Neutrophil (primary cell): ENCODE measurements around the gene TAT.

Experiments
- H3K27ac ChIP-seq: fragments of 200-600 bp; sonication (generic); 2 replicates; pipeline ENCODE4 v1.5.1; 2016; ENCODE audit warnings: mild to moderate bottlenecking, moderate library complexity
- H3K27me3 ChIP-seq: fragments of 200-600 bp; sonication (generic); 2 replicates; pipeline ENCODE4 v1.6.0; 2016; ENCODE audit warnings: mild to moderate bottlenecking
- H3K36me3 ChIP-seq: fragments of 200-600 bp; sonication (generic); 2 replicates; pipeline ENCODE4 v1.5.1; 2017
- H3K4me1 ChIP-seq, 2 experiments: fragments of 200-600 bp in 1 of 2; sonication (generic) in 1 of 2; 1 replicate in 1 of 2; 2 replicates in 1 of 2; pipeline versions ENCODE4 v1.5.1 to v1.6.1; 2013 to 2016; ENCODE audit warnings: low read depth in 1 of 2, low read length in 1 of 2, mild to moderate bottlenecking in 1 of 2, moderate library complexity in 1 of 2; ENCODE audit not compliant: control insufficient read depth in 1 of 2, insufficient read depth in 1 of 2
- H3K4me3 ChIP-seq, 2 experiments: fragments of 200-600 bp in 1 of 2; sonication (generic) in 1 of 2; 1 replicate in 1 of 2; 2 replicates in 1 of 2; pipeline ENCODE4 v1.5.1; 2013 to 2016; ENCODE audit warnings: low read depth in 1 of 2, low read length in 1 of 2, mild to moderate bottlenecking in 1 of 2, moderate library complexity in 1 of 2
- H3K9me3 ChIP-seq: fragments of 200-600 bp; sonication (generic); 2 replicates; pipeline ENCODE4 v1.5.1; 2016
- TF ChIP-seq, protein P1 (sequence below): fragments of 200-600 bp; sonication (generic); IDR thresholded peaks from 2 replicates; pipeline ENCODE4 v1.5.1; 2016; ENCODE audit warnings: antibody characterized with exemption

The TAT gene

GRCh38 chr16:71524566-71525553, 52.0 kb downstream of the TAT start:
- H3K27me3 ChIP-seq: peaks cover 38% of the 10 kb centered on the region
- H3K4me3 ChIP-seq: no peak overlapping the region
- H3K27ac ChIP-seq: no peak overlapping the region
- no peaks in the 10 kb centered on the region for H3K9me3 ChIP-seq
- H3K4me1 ChIP-seq: no peaks in the 10 kb centered on the region
- TF ChIP-seq, protein P1, sequence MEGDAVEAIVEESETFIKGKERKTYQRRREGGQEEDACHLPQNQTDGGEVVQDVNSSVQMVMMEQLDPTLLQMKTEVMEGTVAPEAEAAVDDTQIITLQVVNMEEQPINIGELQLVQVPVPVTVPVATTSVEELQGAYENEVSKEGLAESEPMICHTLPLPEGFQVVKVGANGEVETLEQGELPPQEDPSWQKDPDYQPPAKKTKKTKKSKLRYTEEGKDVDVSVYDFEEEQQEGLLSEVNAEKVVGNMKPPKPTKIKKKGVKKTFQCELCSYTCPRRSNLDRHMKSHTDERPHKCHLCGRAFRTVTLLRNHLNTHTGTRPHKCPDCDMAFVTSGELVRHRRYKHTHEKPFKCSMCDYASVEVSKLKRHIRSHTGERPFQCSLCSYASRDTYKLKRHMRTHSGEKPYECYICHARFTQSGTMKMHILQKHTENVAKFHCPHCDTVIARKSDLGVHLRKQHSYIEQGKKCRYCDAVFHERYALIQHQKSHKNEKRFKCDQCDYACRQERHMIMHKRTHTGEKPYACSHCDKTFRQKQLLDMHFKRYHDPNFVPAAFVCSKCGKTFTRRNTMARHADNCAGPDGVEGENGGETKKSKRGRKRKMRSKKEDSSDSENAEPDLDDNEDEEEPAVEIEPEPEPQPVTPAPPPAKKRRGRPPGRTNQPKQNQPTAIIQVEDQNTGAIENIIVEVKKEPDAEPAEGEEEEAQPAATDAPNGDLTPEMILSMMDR: no peak
- no peaks in the 10 kb centered on the region for H3K36me3 ChIP-seq

DNA sequence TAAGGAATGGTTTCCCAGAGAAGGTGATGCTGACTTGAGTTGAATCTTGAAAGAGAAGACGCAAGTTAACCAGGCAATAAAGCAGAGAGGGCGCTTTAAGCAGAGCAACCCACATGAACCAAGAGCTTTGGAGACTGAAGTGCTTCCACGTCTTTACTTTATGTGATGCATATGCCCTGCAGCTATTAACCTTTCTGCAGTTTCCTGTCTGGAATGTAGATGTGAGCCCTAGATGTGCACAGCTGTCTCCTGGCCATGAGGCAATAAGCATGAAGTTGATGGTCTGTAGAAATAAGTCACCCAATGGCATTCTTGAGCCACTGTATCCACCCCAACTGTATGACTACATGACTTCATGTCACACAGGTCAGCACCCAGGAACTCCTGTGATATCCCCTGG, 56.3 kb downstream of the TAT start:
- H3K9me3 ChIP-seq: no peaks in the 10 kb centered on the region
- H3K4me1 ChIP-seq: no peaks in the 10 kb centered on the region
- H3K4me3 ChIP-seq: no peak overlapping the region
- TF ChIP-seq, protein P1: no peak
- H3K27me3 ChIP-seq: peaks cover 15% of the 10 kb centered on the region
- no peak overlapping the region for H3K27ac ChIP-seq
- no peaks in the 10 kb centered on the region for H3K36me3 ChIP-seq
